OCI-LY1 (cell line): ENCODE measurements around the gene ARHGAP22.

Source experiments
- H2AFZ ChIP-seq: fragments of 200-600 bp; sonication (generic), shearing (Covaris generic); 2 replicates; pipeline ENCODE4 v1.6.0; 2014; ENCODE audit warnings: antibody characterized with exemption, mild to moderate bottlenecking, low read length
- H3F3A ChIP-seq: fragments of 200-600 bp; sonication (generic), shearing (Covaris generic); 2 replicates; pipeline ENCODE4 v1.6.0; 2014; ENCODE audit warnings: mild to moderate bottlenecking, antibody characterized with exemption, low read length, moderate library complexity; ENCODE audit not compliant: insufficient read depth
- H3K27ac ChIP-seq: fragments of 200-600 bp; sonication (generic); 2 replicates; pipeline ENCODE4 v1.5.1; 2014; ENCODE audit warnings: low read length, mixed run types, mild to moderate bottlenecking, low read depth; ENCODE audit not compliant: poor library complexity, severe bottlenecking
- H3K27me3 ChIP-seq: fragments of 200-600 bp; sonication (generic); 2 replicates; pipeline ENCODE4 v1.6.0; 2014; ENCODE audit warnings: antibody characterized with exemption, mild to moderate bottlenecking, low read length, moderate library complexity; ENCODE audit not compliant: insufficient read depth
- H3K36me3 ChIP-seq: fragments of 200-600 bp; sonication (generic); 2 replicates; pipeline ENCODE4 v1.6.1; 2014; ENCODE audit warnings: mild to moderate bottlenecking, antibody characterized with exemption, low read length, moderate library complexity, mixed read lengths; ENCODE audit not compliant: insufficient read depth
- H3K4me1 ChIP-seq: fragments of 200-600 bp; sonication (generic); 2 replicates; pipeline ENCODE4 v1.5.1; 2014; ENCODE audit warnings: mild to moderate bottlenecking, low read length, moderate library complexity; ENCODE audit not compliant: insufficient read depth, severe bottlenecking
- H3K4me2 ChIP-seq: fragments of 200-600 bp; sonication (generic), shearing (Covaris generic); 2 replicates; pipeline ENCODE4 v1.6.1; 2014; ENCODE audit warnings: low read length
- H3K4me3 ChIP-seq: fragments of 200-600 bp; sonication (generic); 2 replicates; pipeline ENCODE4 v1.5.1; 2014; ENCODE audit warnings: low read length, low read depth, mild to moderate bottlenecking, mixed read lengths; ENCODE audit not compliant: poor library complexity, severe bottlenecking
- H3K79me2 ChIP-seq: fragments of 200-600 bp; shearing (Covaris generic); 2 replicates; pipeline ENCODE4 v1.6.1; 2016; ENCODE audit warnings: mixed run types, low read length, mixed read lengths; ENCODE audit not compliant: insufficient read depth
- H3K9ac ChIP-seq: fragments of 200-600 bp; sonication (generic), shearing (Covaris generic); 2 replicates; pipeline ENCODE4 v1.6.1; 2014; ENCODE audit warnings: mild to moderate bottlenecking, low read length, mixed read lengths
- H3K9me2 ChIP-seq: fragments of 200-600 bp; sonication (generic), shearing (Covaris generic); 2 replicates; pipeline ENCODE4 v1.6.1; 2014; ENCODE audit warnings: low read depth, mild to moderate bottlenecking, low read length, mixed read lengths
- H3K9me3 ChIP-seq: fragments of 200-600 bp; shearing (Covaris generic); 2 replicates; pipeline ENCODE4 v1.6.1; 2014; ENCODE audit warnings: low read length, mixed read lengths
- H4K20me1 ChIP-seq: fragments of 200-600 bp; sonication (generic), shearing (Covaris generic); 2 replicates; pipeline ENCODE4 v1.6.0; 2016; ENCODE audit warnings: mild to moderate bottlenecking, low read length; ENCODE audit not compliant: insufficient read depth
- EZH2 ChIP-seq: fragments of 200-600 bp; sonication (generic), shearing (Covaris generic); IDR thresholded peaks from 2 replicates; pipeline ENCODE4 v1.8.0; 2017; ENCODE audit warnings: borderline replicate concordance, mixed run types, mild to moderate bottlenecking, antibody characterized with exemption, low read length, moderate library complexity, mixed read lengths
- TF ChIP-seq, protein P1 (sequence below): fragments of 200-600 bp; sonication (generic), shearing (Covaris generic); IDR thresholded peaks from 2 replicates; pipeline ENCODE4 v1.5.1; 2017; ENCODE audit warnings: mild to moderate bottlenecking, antibody characterized with exemption, low read length, moderate library complexity, mixed read lengths

ARHGAP22 gene

GRCh38 chr10:48542471-48543181 lies 62.2 kb downstream of the ARHGAP22 start:
- Histone ChIP-seq H3K27me3 (no peaks in the 10 kb centered on the region), H2AFZ (no peak overlapping the region), H3K79me2 (no peaks in the 10 kb centered on the region), H3K36me3 (no peaks in the 10 kb centered on the region), H3K27ac (no peak overlapping the region), H3K4me3 (no peak overlapping the region), H3K4me2 (no peak overlapping the region), H3F3A (no peaks in the 10 kb centered on the region), H4K20me1 (no peaks in the 10 kb centered on the region), H3K9me2 (no peaks in the 10 kb centered on the region), H3K9me3 (no peaks in the 10 kb centered on the region), H3K9ac (no peak overlapping the region), H3K4me1 (no peaks in the 10 kb centered on the region)
- TF ChIP-seq, protein P1, sequence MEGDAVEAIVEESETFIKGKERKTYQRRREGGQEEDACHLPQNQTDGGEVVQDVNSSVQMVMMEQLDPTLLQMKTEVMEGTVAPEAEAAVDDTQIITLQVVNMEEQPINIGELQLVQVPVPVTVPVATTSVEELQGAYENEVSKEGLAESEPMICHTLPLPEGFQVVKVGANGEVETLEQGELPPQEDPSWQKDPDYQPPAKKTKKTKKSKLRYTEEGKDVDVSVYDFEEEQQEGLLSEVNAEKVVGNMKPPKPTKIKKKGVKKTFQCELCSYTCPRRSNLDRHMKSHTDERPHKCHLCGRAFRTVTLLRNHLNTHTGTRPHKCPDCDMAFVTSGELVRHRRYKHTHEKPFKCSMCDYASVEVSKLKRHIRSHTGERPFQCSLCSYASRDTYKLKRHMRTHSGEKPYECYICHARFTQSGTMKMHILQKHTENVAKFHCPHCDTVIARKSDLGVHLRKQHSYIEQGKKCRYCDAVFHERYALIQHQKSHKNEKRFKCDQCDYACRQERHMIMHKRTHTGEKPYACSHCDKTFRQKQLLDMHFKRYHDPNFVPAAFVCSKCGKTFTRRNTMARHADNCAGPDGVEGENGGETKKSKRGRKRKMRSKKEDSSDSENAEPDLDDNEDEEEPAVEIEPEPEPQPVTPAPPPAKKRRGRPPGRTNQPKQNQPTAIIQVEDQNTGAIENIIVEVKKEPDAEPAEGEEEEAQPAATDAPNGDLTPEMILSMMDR = no peak
- TF ChIP-seq EZH2 = no peak

GRCh38 chr10:48541144-48541795 lies 63.6 kb downstream of the ARHGAP22 start:
- Histone ChIP-seq H3K4me1 (no peaks in the 10 kb centered on the region), H3K9me2 (no peaks in the 10 kb centered on the region), H3K27ac (no peak overlapping the region), H2AFZ (no peak overlapping the region), H3F3A (no peaks in the 10 kb centered on the region), H3K9ac (no peak overlapping the region), H3K79me2 (no peaks in the 10 kb centered on the region), H3K9me3 (no peaks in the 10 kb centered on the region), H3K4me2 (no peak overlapping the region), H4K20me1 (no peaks in the 10 kb centered on the region), H3K36me3 (no peaks in the 10 kb centered on the region), H3K27me3 (no peaks in the 10 kb centered on the region), H3K4me3 (no peak overlapping the region)
- TF ChIP-seq EZH2 = no peak
- TF ChIP-seq, protein P1 = no peak

DNA sequence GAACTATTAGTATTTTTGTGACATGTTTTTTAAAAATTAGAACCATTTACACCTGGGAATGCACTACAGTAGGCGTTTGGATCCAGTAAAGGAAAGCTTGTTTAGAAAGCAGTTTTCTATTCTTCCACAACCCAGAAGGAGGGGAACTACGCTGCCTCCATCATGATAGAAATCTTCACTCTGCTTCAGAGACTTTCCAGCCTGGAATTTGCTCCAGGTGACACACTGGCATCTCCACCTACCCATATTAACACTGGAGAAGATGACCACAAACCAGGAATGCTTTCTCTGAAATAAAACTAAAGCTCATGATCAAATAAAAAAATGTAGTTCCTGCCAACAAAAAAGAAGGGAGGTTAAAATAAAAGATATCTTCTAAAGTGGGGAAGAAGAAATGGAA lies 66.3 kb downstream of the ARHGAP22 start:
- H3K9me3 ChIP-seq = no peaks in the 10 kb centered on the region
- H4K20me1 ChIP-seq = no peaks in the 10 kb centered on the region
- no peak overlapping the region for H3K9ac ChIP-seq
- no peak overlapping the region for H3K27ac ChIP-seq
- no peak overlapping the region for H3K4me2 ChIP-seq
- H3K4me1 ChIP-seq = no peaks in the 10 kb centered on the region
- TF ChIP-seq EZH2 = no peak
- TF ChIP-seq, protein P1 = no peak
- no peaks in the 10 kb centered on the region for H3F3A ChIP-seq
- H3K9me2 ChIP-seq = no peaks in the 10 kb centered on the region
- no peaks in the 10 kb centered on the region; the same call in 1 of the 2 replicates for H3K27me3 ChIP-seq
- no peak overlapping the region for H3K4me3 ChIP-seq
- no peak overlapping the region for H2AFZ ChIP-seq
- no peaks in the 10 kb centered on the region for H3K79me2 ChIP-seq
- no peaks in the 10 kb centered on the region for H3K36me3 ChIP-seq
